H1 (cell line): ENCODE data around the gene FRG2C. TPM values are rescaled to one million over a fixed set of nuclear protein-coding genes. Genes with fewer than 3 reads are reported as not detected.

Experiments used
- CTCF ChIA-PET: fragments of 300-600 bp; sonication (Branson Sonifier 250); formaldehyde crosslinking; loops from one replicate; lab custom pipeline; 2021; ENCODE audit not compliant: partially characterized antibody; lab: Charles Lee
- POLR2A ChIA-PET: fragments of 300-600 bp; sonication (Branson Sonifier 250); formaldehyde crosslinking; loops from one replicate; lab custom pipeline; 2021; ENCODE audit warnings: inconsistent platforms; ENCODE audit not compliant: partially characterized antibody; lab: Charles Lee
- DNase-seq, 2 experiments: peaks; one replicate each; pipeline versions ENCODE4 v3.0.0 to v3.0.0-alpha.2; 2010 to 2022; ENCODE audit warnings: low spot score in 2 of 2, low read depth in 1 of 2, mixed read lengths in 1 of 2
- FAIRE-seq: peaks from 2 replicates; lab custom pipeline; 2011; peaks lifted over from hg19 to GRCh38; lab: Jason Lieb, UNC
- H2AFZ ChIP-seq: 2 replicates; pipeline ENCODE4 v1.8.1; 2012; ENCODE audit warnings: low read length, inconsistent platforms
- H2AK5ac ChIP-seq: 2 replicates; pipeline ENCODE4 v1.6.1; 2013; ENCODE audit warnings: low read depth, low read length
- H2BK120ac ChIP-seq: replicated peaks from 2 replicates; pipeline ENCODE3; 2013; ENCODE audit warnings: low read depth, low read length, inconsistent platforms
- H2BK12ac ChIP-seq: 2 replicates; pipeline ENCODE4 v1.6.1; 2013; ENCODE audit warnings: low read depth, low read length
- H2BK15ac ChIP-seq: 2 replicates; pipeline ENCODE4 v1.6.1; 2013; ENCODE audit warnings: low read length
- H2BK20ac ChIP-seq: 2 replicates; pipeline ENCODE4 v1.6.1; 2013; ENCODE audit warnings: low read length
- H2BK5ac ChIP-seq: 2 replicates; pipeline ENCODE4 v1.6.1; 2013; ENCODE audit warnings: low read depth, low read length
- H3K14ac ChIP-seq: 2 replicates; pipeline ENCODE4 v1.6.1; 2013; ENCODE audit warnings: inconsistent platforms; ENCODE audit not compliant: insufficient read length
- H3K18ac ChIP-seq: 2 replicates; pipeline ENCODE4 v1.6.1; 2013; ENCODE audit warnings: low read length; ENCODE audit errors: extremely low read depth
- H3K23ac ChIP-seq: 2 replicates; pipeline ENCODE4 v1.6.1; 2013; ENCODE audit warnings: inconsistent platforms; ENCODE audit not compliant: insufficient read length
- H3K23me2 ChIP-seq: 2 replicates; pipeline ENCODE4 v1.6.1; 2013; ENCODE audit warnings: low read depth, low read length
- H3K27ac ChIP-seq: 2 replicates; pipeline ENCODE4 v1.6.1; 2011; ENCODE audit warnings: low read depth, low read length, inconsistent platforms
- H3K27me3 ChIP-seq, 4 experiments: replicated peaks in 1 of 4; 1 replicate in 1 of 4; 2 replicates in 3 of 4; pipeline versions ENCODE4 v1.6.1 to v1.8.1; 2011 to 2013; ENCODE audit warnings: low read length in 3 of 4, mild to moderate bottlenecking in 3 of 4, inconsistent platforms in 2 of 4, mixed read lengths in 2 of 4, moderate library complexity in 1 of 4; ENCODE audit not compliant: control insufficient read depth in 3 of 4, insufficient read depth in 3 of 4; ENCODE audit errors: extremely low read depth in 1 of 4
- H3K36me3 ChIP-seq, 4 experiments: 2 replicates each; pipeline versions ENCODE4 v1.6.1 to v1.8.1; 2011 to 2013; ENCODE audit warnings: mild to moderate bottlenecking in 4 of 4, low read length in 3 of 4, moderate library complexity in 2 of 4, control low read depth in 1 of 4, inconsistent platforms in 1 of 4; ENCODE audit not compliant: insufficient read depth in 4 of 4, control insufficient read depth in 2 of 4
- H3K4ac ChIP-seq: replicated peaks from 2 replicates; pipeline ENCODE3; 2013; ENCODE audit warnings: low read length, low read depth, mixed read lengths, inconsistent platforms; ENCODE audit not compliant: insufficient read length
- H3K4me1 ChIP-seq, 4 experiments: replicated peaks in 1 of 4; 1 replicate in 1 of 4; 2 replicates in 3 of 4; pipeline versions ENCODE4 v1.6.1 to v1.8.1; 2011 to 2013; ENCODE audit warnings: low read length in 3 of 4, inconsistent platforms in 2 of 4, mixed read lengths in 1 of 4; ENCODE audit not compliant: insufficient read depth in 4 of 4, control insufficient read depth in 3 of 4
- H3K4me2 ChIP-seq, 2 experiments: 2 replicates each; pipeline versions ENCODE4 v1.6.1 to v1.8.1; 2011 to 2013; ENCODE audit warnings: low read depth in 2 of 2, low read length in 2 of 2, control low read depth in 1 of 2, inconsistent platforms in 1 of 2, mild to moderate bottlenecking in 1 of 2; ENCODE audit not compliant: insufficient read depth in 1 of 2
- H3K4me3 ChIP-seq, 4 experiments: fragments of 200-600, 300-600 bp in 1 of 4; sonication (generic), shearing (Covaris generic), sonication (Bioruptor Twin) in 1 of 4; 2 replicates each; pipeline versions ENCODE4 v1.5.1 to v1.8.1; 2011 to 2016; ENCODE audit warnings: low read length in 4 of 4, low read depth in 3 of 4, control low read depth in 2 of 4, inconsistent platforms in 2 of 4, mild to moderate bottlenecking in 2 of 4, mixed read lengths in 1 of 4, moderate library complexity in 1 of 4; ENCODE audit not compliant: insufficient read depth in 2 of 4; ENCODE audit errors: extremely low read depth in 1 of 4
- H3K56ac ChIP-seq: replicated peaks from 2 replicates; pipeline ENCODE3; 2013; ENCODE audit warnings: low read depth, mild to moderate bottlenecking, mixed read lengths, low read length, inconsistent platforms; ENCODE audit not compliant: insufficient read length
- H3K79me1 ChIP-seq: 2 replicates; pipeline ENCODE4 v1.6.1; 2013; ENCODE audit warnings: low read depth, low read length, control low read depth
- H3K79me2 ChIP-seq, 2 experiments: 2 replicates each; pipeline versions ENCODE4 v1.6.1 to v1.8.1; 2012 to 2013; ENCODE audit warnings: low read length in 2 of 2, mild to moderate bottlenecking in 2 of 2, inconsistent platforms in 1 of 2; ENCODE audit not compliant: insufficient read depth in 2 of 2, control insufficient read depth in 1 of 2
- H3K9ac ChIP-seq, 4 experiments: replicated peaks in 1 of 4; 1 replicate in 1 of 4; 2 replicates in 3 of 4; pipeline versions ENCODE4 v1.6.1 to v1.8.1; 2011 to 2013; ENCODE audit warnings: low read depth in 3 of 4, low read length in 3 of 4, control low read depth in 2 of 4, mild to moderate bottlenecking in 2 of 4, moderate library complexity in 2 of 4, inconsistent platforms in 1 of 4; ENCODE audit errors: extremely low read depth in 1 of 4
- H3K9me3 ChIP-seq, 2 experiments: 2 replicates each; pipeline versions ENCODE4 v1.6.1 to v1.8.1; 2012 to 2013; ENCODE audit warnings: mild to moderate bottlenecking in 2 of 2, moderate library complexity in 2 of 2, control low read depth in 1 of 2, inconsistent platforms in 1 of 2, low read depth in 1 of 2, low read length in 1 of 2, mixed read lengths in 1 of 2; ENCODE audit not compliant: insufficient read depth in 2 of 2
- H4K20me1 ChIP-seq, 2 experiments: replicated peaks in 1 of 2; 2 replicates each; pipeline versions ENCODE3 to v1.8.1; 2011 to 2013; ENCODE audit warnings: inconsistent platforms in 2 of 2, low read length in 2 of 2, mild to moderate bottlenecking in 1 of 2; ENCODE audit not compliant: insufficient read depth in 2 of 2, control insufficient read depth in 1 of 2
- H4K5ac ChIP-seq: 2 replicates; pipeline ENCODE4 v1.6.1; 2013; ENCODE audit warnings: low read length, low read depth, mixed read lengths, inconsistent platforms; ENCODE audit not compliant: insufficient read length
- H4K8ac ChIP-seq: 2 replicates; pipeline ENCODE4 v1.8.0; 2013; ENCODE audit warnings: mild to moderate bottlenecking, moderate library complexity, low read length, inconsistent platforms; ENCODE audit not compliant: insufficient read depth; ENCODE audit errors: extremely low read depth
- H4K91ac ChIP-seq: replicated peaks from 2 replicates; pipeline ENCODE3; 2013; ENCODE audit warnings: low read length, mixed read lengths, inconsistent platforms; ENCODE audit not compliant: insufficient read length
- ASH2L ChIP-seq: fragments of 200-600, 300-600 bp; sonication (generic); IDR thresholded peaks from one replicate; pipeline ENCODE4 v1.7.1; 2017; ENCODE audit warnings: low read length
- BRCA1 ChIP-seq: IDR thresholded peaks from 2 replicates; pipeline ENCODE4 v1.6.1; 2012; ENCODE audit warnings: low read depth, low read length, improper control_type of control experiment
- FOSL1 ChIP-seq: IDR thresholded peaks from 2 replicates; pipeline ENCODE4 v1.6.1; 2011; ENCODE audit warnings: mild to moderate bottlenecking, low read depth, low read length, moderate library complexity; ENCODE audit not compliant: insufficient read depth
- GABPA ChIP-seq: IDR thresholded peaks from 2 replicates; pipeline ENCODE4 v1.6.1; 2011; ENCODE audit warnings: mild to moderate bottlenecking, low read length, moderate library complexity, borderline replicate concordance; ENCODE audit not compliant: insufficient read depth
- JUN ChIP-seq: IDR thresholded peaks from 2 replicates; pipeline ENCODE4 v1.6.1; 2011; ENCODE audit warnings: low read depth, mild to moderate bottlenecking, improper control_type of control experiment, low read length
- KDM5A ChIP-seq: fragments of 200-600 bp; IDR thresholded peaks from 2 replicates; pipeline ENCODE4 v1.7.1; 2012; ENCODE audit warnings: mild to moderate bottlenecking, low read length, inconsistent platforms, mixed read lengths
- SAP30 ChIP-seq: fragments of 300-600 bp; sonication (generic); IDR thresholded peaks from 2 replicates; pipeline ENCODE4 v1.7.1; 2012; ENCODE audit warnings: low read length, moderate library complexity, mild to moderate bottlenecking, inconsistent platforms; ENCODE audit not compliant: insufficient read depth, insufficient replicate concordance
- SP2 ChIP-seq: IDR thresholded peaks from 2 replicates; pipeline ENCODE4 v1.6.1; 2012; ENCODE audit warnings: mild to moderate bottlenecking, low read length, inconsistent platforms
- TEAD4 ChIP-seq: IDR thresholded peaks from 2 replicates; pipeline ENCODE4 v1.6.1; 2012; ENCODE audit warnings: low read depth, low read length, inconsistent platforms, mixed read lengths
- WGBS, 2 experiments: shearing (Covaris generic) in 1 of 2; methylation state at CpG; one replicate each; pipeline versions ENCODE4 v1.1.6 to v1.1.7; 2013 to 2015; ENCODE audit warnings: low lambda C conversion rate in 2 of 2, mixed read lengths in 2 of 2, inconsistent platforms in 1 of 2, low coverage in 1 of 2, missing lambda C conversion rate in 1 of 2; ENCODE audit not compliant: insufficient replicate concordance in 2 of 2, insufficient coverage in 1 of 2, insufficient read length in 1 of 2; ENCODE audit errors: extremely low coverage in 1 of 2, missing lambda C conversion rate in 1 of 2; 5-methylcytosine and 5-hydroxymethylcytosine counted together
- polyA plus RNA-seq, 7 experiments: library from polyadenylated mRNA; depleted of rRNA in 3 of 7; stranded (reverse) in 5 of 7; unstranded in 2 of 7; fragments of >200 nt in 5 of 7; fragments of 200-250 nt in 2 of 7; gene quantifications; 1 replicate in 5 of 7; 2 replicates in 1 of 7; 4 replicates in 1 of 7; pipeline versions ENCODE4 v1.2.1 to v1.2.3, GENCODE V29; 2011 to 2013; ENCODE audit warnings: missing spikeins in 2 of 7, mixed read lengths in 2 of 7
- total RNA-seq: library from RNA; stranded (reverse); fragmentation: NEBNext Ultra II Directional; extraction: Animal tissue kit (Norgen Biotek cat#: 25700); gene quantifications from 2 replicates; pipeline ENCODE4 v1.2.1, GENCODE V29; 2021

The FRG2C gene
- total and polyA plus RNA-seq, 2 of the 8 experiments (the other 6 are each of a cell fraction or from before 2014, with no cell fraction given): not detected

DNA sequence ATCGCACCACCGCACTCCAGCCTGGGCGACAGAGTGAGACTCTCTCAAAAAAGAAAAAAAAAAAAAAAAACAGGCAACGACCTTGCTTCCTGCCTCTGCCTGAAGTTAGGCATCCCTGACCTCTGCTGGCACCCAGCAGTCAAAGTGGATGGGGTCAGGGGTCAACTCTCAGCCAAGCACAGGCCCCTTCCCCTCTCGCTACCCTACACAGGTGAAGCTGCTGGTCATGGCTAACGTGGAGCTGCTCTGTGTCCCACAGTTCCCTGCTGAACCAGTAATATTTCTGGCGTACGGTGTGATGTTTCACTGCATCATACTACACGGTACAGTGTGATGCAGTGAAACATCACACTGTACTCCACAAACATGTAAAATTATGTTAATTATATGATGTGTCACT is 13.9 kb upstream of the FRG2C start:
- H3K4me3 ChIP-seq: no peak overlapping the region
- no peak overlapping the region for H4K8ac ChIP-seq
- H2BK15ac ChIP-seq: no peak overlapping the region
- no peak overlapping the region for H2AK5ac ChIP-seq
- H4K91ac ChIP-seq: no peak overlapping the region
- POLR2A ChIA-PET: no interaction called here
- CTCF ChIA-PET: interaction anchor here (0.6 kb wide), 1 partner anchor 467 kb away, joined by 3 read pairs; no protein-coding TSS in a partner anchor
- DNase-seq (no peak), FAIRE-seq (no peak)
- H3K14ac ChIP-seq: no peak overlapping the region
- H3K18ac ChIP-seq: no peak overlapping the region
- WGBS, 2 experiments: 75% methylated on average over 9 of the region's 9 CpGs; no CpG with 5 or more reads in 1 of the 2 experiments
- H3K23me2 ChIP-seq: no peaks in the 10 kb centered on the region
- no peaks in the 10 kb centered on the region for H3K4me1 ChIP-seq
- no peaks in the 10 kb centered on the region for H4K20me1 ChIP-seq
- H3K56ac ChIP-seq: no peak overlapping the region
- no peak overlapping the region for H3K27ac ChIP-seq
- no peaks in the 10 kb centered on the region for H3K79me2 ChIP-seq
- H2AFZ ChIP-seq: no peak overlapping the region
- H2BK12ac ChIP-seq: no peak overlapping the region
- no peak overlapping the region for H3K9ac ChIP-seq
- H2BK120ac ChIP-seq: no peak overlapping the region
- H3K36me3 ChIP-seq: no peaks in the 10 kb centered on the region
- TF ChIP-seq FOSL1 (no peak), TEAD4 (no peak), SAP30 (no peak), GABPA (no peak), BRCA1 (no peak), SP2 (no peak), KDM5A (no peak), ASH2L (no peak), JUN (no peak)
- TF ChIP-seq, all 59 proteins: peak for 0
- H3K9me3 ChIP-seq: no peaks in the 10 kb centered on the region
- H3K4me2 ChIP-seq: no peak overlapping the region
- H3K79me1 ChIP-seq: no peaks in the 10 kb centered on the region
- no peak overlapping the region for H3K4ac ChIP-seq
- no peak overlapping the region for H2BK20ac ChIP-seq
- H4K5ac ChIP-seq: no peak overlapping the region
- H3K27me3 ChIP-seq: peaks cover 8 to 19% (median 15%) of the 10 kb centered on the region in 4 experiments
- H2BK5ac ChIP-seq: no peak overlapping the region
- no peak overlapping the region for H3K23ac ChIP-seq
